CD14-positive monocyte (primary cell): ENCODE data around the gene WWC1. TPM values are rescaled to one million over a fixed set of nuclear protein-coding genes. Genes with fewer than 3 reads are reported as not detected.
A peak's percentile ranks its signal among the peaks of the same experiment; 100 is the strongest.
"Not testable (repeated sequence)": the region's sequence is repeated elsewhere in the genome, so short reads cannot be mapped to it uniquely, and the experiment has no call there.

Source experiments
- DNase-seq, 3 donors: peaks; one replicate each; pipeline ENCODE4 v3.0.0-alpha.2; 2011 to 2022
- H2AFZ ChIP-seq: 2 replicates; pipeline ENCODE4 v1.6.0; 2012; ENCODE audit warnings: mild to moderate bottlenecking, low read depth, low read length, inconsistent platforms; ENCODE audit not compliant: insufficient read depth, poor library complexity, severe bottlenecking
- H3K27ac ChIP-seq, 2 donors: 1 replicate in 1 of 2; 2 replicates in 1 of 2; pipeline ENCODE4 v1.5.1; 2012 to 2013; ENCODE audit warnings: low read length in 2 of 2, control low read depth in 1 of 2, inconsistent platforms in 1 of 2, low read depth in 1 of 2, mild to moderate bottlenecking in 1 of 2
- H3K27me3 ChIP-seq, 2 donors: one replicate each; pipeline versions ENCODE4 v1.6.0 to v1.6.1; 2011 to 2013; ENCODE audit warnings: low read length in 2 of 2; ENCODE audit not compliant: control insufficient read depth in 2 of 2, insufficient read depth in 2 of 2
- H3K36me3 ChIP-seq, 2 donors: replicated peaks in 1 of 2; 1 replicate in 1 of 2; 2 replicates in 1 of 2; pipeline versions ENCODE4 v1.5.1 to v1.6.1; 2012 to 2013; ENCODE audit warnings: low read length in 2 of 2, control low read depth in 1 of 2, inconsistent platforms in 1 of 2, mild to moderate bottlenecking in 1 of 2; ENCODE audit not compliant: insufficient read depth in 2 of 2, control insufficient read depth in 1 of 2
- H3K4me1 ChIP-seq, 2 donors: 1 replicate in 1 of 2; 2 replicates in 1 of 2; pipeline versions ENCODE4 v1.5.1 to v1.6.1; 2012 to 2013; ENCODE audit warnings: low read length in 2 of 2, control low read depth in 1 of 2, inconsistent platforms in 1 of 2, mild to moderate bottlenecking in 1 of 2, moderate library complexity in 1 of 2; ENCODE audit not compliant: insufficient read depth in 2 of 2, control insufficient read depth in 1 of 2
- H3K4me2 ChIP-seq: replicated peaks from 2 replicates; pipeline ENCODE3; 2012; ENCODE audit warnings: low read length, moderate library complexity, mild to moderate bottlenecking; ENCODE audit not compliant: poor library complexity, severe bottlenecking; ENCODE audit errors: extremely low read depth
- H3K4me3 ChIP-seq, 3 experiments: fragments of 200-600 bp in 1 of 3; sonication (generic) in 1 of 3; replicated peaks in 1 of 3; 1 replicate in 2 of 3; 2 replicates in 1 of 3; pipeline ENCODE4 v1.5.1; 2011 to 2013; ENCODE audit warnings: low read length in 3 of 3, mild to moderate bottlenecking in 3 of 3, control low read depth in 2 of 3, low read depth in 2 of 3, inconsistent platforms in 1 of 3, moderate library complexity in 1 of 3
- H3K79me2 ChIP-seq: 2 replicates; pipeline ENCODE4 v1.6.0; 2012; ENCODE audit warnings: mild to moderate bottlenecking, control low read depth, inconsistent platforms, low read length, moderate library complexity; ENCODE audit not compliant: insufficient read depth
- H3K9ac ChIP-seq: 2 replicates; pipeline ENCODE4 v1.6.0; 2017; ENCODE audit warnings: low read length, mild to moderate bottlenecking; ENCODE audit not compliant: insufficient read depth, poor library complexity, severe bottlenecking
- H3K9me3 ChIP-seq, 2 donors: replicated peaks in 1 of 2; 1 replicate in 1 of 2; 2 replicates in 1 of 2; pipeline versions ENCODE4 v1.5.1 to v1.6.1; 2012 to 2013; ENCODE audit warnings: low read length in 2 of 2, control low read depth in 1 of 2; ENCODE audit not compliant: control insufficient read depth in 1 of 2, insufficient read depth in 1 of 2
- H4K20me1 ChIP-seq: 2 replicates; pipeline ENCODE4 v1.6.0; 2012; ENCODE audit warnings: mild to moderate bottlenecking, low read length, control low read depth, moderate library complexity; ENCODE audit not compliant: insufficient read depth
- H3K27ac Mint-ChIP-seq, 7 donors: one replicate each; pipeline ENCODE4 v1.8.0; 2020; ENCODE audit warnings: mild to moderate bottlenecking in 7 of 7, mixed read lengths in 7 of 7, moderate library complexity in 6 of 7, inconsistent platforms in 2 of 7
- H3K27me3 Mint-ChIP-seq, 3 donors: one replicate each; pipeline ENCODE4 v1.8.0; 2021 to 2022; ENCODE audit warnings: low read depth in 3 of 3, mild to moderate bottlenecking in 3 of 3, mixed read lengths in 3 of 3, moderate library complexity in 3 of 3, inconsistent platforms in 1 of 3
- H3K36me3 Mint-ChIP-seq, 2 donors: one replicate each; pipeline ENCODE4 v1.8.0; 2020; ENCODE audit warnings: mixed read lengths in 2 of 2, inconsistent platforms in 1 of 2, mild to moderate bottlenecking in 1 of 2
- H3K4me1 Mint-ChIP-seq: one replicate; pipeline ENCODE4 v1.8.0; 2020; ENCODE audit warnings: mild to moderate bottlenecking, mixed read lengths
- H3K4me3 Mint-ChIP-seq, 2 donors: one replicate each; pipeline ENCODE4 v1.8.0; 2020; ENCODE audit warnings: mild to moderate bottlenecking in 2 of 2, mixed read lengths in 2 of 2, moderate library complexity in 1 of 2
- H3K9me3 Mint-ChIP-seq, 7 donors: one replicate each; pipeline ENCODE4 v1.8.0; 2020 to 2022; ENCODE audit warnings: mixed read lengths in 7 of 7, mild to moderate bottlenecking in 6 of 7, moderate library complexity in 6 of 7, inconsistent platforms in 2 of 7
- CTCF ChIP-seq: fragments of 200-600 bp; IDR thresholded peaks from one replicate; pipeline ENCODE4 v1.8.0; 2022; ENCODE audit warnings: antibody characterized with exemption, mild to moderate bottlenecking
- WGBS: methylation state at CpG from one replicate; pipeline ENCODE4 v1.1.5; 2013; ENCODE audit warnings: missing lambda C conversion rate; ENCODE audit not compliant: insufficient coverage; 5-methylcytosine and 5-hydroxymethylcytosine counted together
- intact Hi-C, 2 donors: fragments of 100-400 bp; cut with micrococcal nuclease; formaldehyde crosslinking; loops; one replicate each; pipeline versions ENCODE4 v1.15.0 to v1.15.1; 2023
- polyA plus RNA-seq, 3 donors: library from polyadenylated mRNA; depleted of rRNA in 1 of 3; unstranded in 2 of 3; stranded (reverse) in 1 of 3; fragments of 300-500 nt in 2 of 3; fragments of >200 nt in 1 of 3; fragmentation: Illumina TruSeq in 2 of 3; gene quantifications; 1 replicate in 2 of 3; 2 replicates in 1 of 3; pipeline ENCODE4 v1.2.3, GENCODE V29; 2012 to 2021

The WWC1 gene
- polyA plus RNA-seq, 3 donors: not detected

- Histone ChIP-seq H3K4me1 (no peaks in the 10 kb centered on the region), H4K20me1 (no peaks in the 10 kb centered on the region), H3K4me2 (no peak overlapping the region), H3K79me2 (no peaks in the 10 kb centered on the region), H2AFZ (no peak overlapping the region), H3K4me3 (no peak overlapping the region), H3K27ac (no peak overlapping the region), H3K9me3 (no peaks in the 10 kb centered on the region), H3K9ac (no peak overlapping the region), H3K36me3 (no peaks in the 10 kb centered on the region), H3K27me3 (no peaks in the 10 kb centered on the region)
- DNase-seq: no peak
- WGBS: 92% methylated on average over 2 of the region's 2 CpGs
- no peaks in the 10 kb centered on the region for H3K4me1 Mint-ChIP-seq
- peak overlapping the region in 1 of 7 donors; percentile 7 for H3K27ac Mint-ChIP-seq
- peaks cover 5 to 8% (median 6%) of the 10 kb centered on the region in 3 donors for H3K27me3 Mint-ChIP-seq
- H3K4me3 Mint-ChIP-seq: no peak overlapping the region
- intact Hi-C loops: no loop called here
- TF ChIP-seq CTCF: no peak
- peaks cover 0 to 6% (median 0%) of the 10 kb centered on the region in 7 donors for H3K9me3 Mint-ChIP-seq
- no peaks in the 10 kb centered on the region for H3K36me3 Mint-ChIP-seq
Measured at GRCh38 chr5:168337361-168337760, 45.9 kb downstream of the WWC1 start.

GRCh38 chr5:168339109-168339771 is 47.8 kb downstream of the WWC1 start:
- intact Hi-C loops: no loop called here
- H3K4me1 Mint-ChIP-seq: no peaks in the 10 kb centered on the region
- TF ChIP-seq CTCF: no peak
- H3K9me3 Mint-ChIP-seq: peaks cover 0 to 7% (median 2%) of the 10 kb centered on the region in 7 donors
- H2AFZ ChIP-seq: no peak overlapping the region
- WGBS: 56% methylated on average over 1 of the region's 5 CpGs
- H3K9me3 ChIP-seq: no peaks in the 10 kb centered on the region
- H3K27me3 ChIP-seq: no peaks in the 10 kb centered on the region
- no peak overlapping the region for H3K4me3 ChIP-seq
- H4K20me1 ChIP-seq: no peaks in the 10 kb centered on the region
- no peaks in the 10 kb centered on the region for H3K36me3 Mint-ChIP-seq
- no peak overlapping the region for H3K9ac ChIP-seq
- H3K27me3 Mint-ChIP-seq: peaks cover 2 to 7% (median 3%) of the 10 kb centered on the region in 3 donors
- H3K4me3 Mint-ChIP-seq: no peak overlapping the region
- H3K4me1 ChIP-seq: no peaks in the 10 kb centered on the region
- no peaks in the 10 kb centered on the region for H3K79me2 ChIP-seq
- DNase-seq: no peak
- H3K27ac ChIP-seq: no peak overlapping the region
- H3K27ac Mint-ChIP-seq: no peak overlapping the region
- no peaks in the 10 kb centered on the region for H3K36me3 ChIP-seq
- H3K4me2 ChIP-seq: no peak overlapping the region

- H3K27me3 Mint-ChIP-seq, H3K9me3 Mint-ChIP-seq, H3K9me3 ChIP-seq, intact Hi-C loops, H3K79me2 ChIP-seq, H3K27ac Mint-ChIP-seq, H3K4me3 Mint-ChIP-seq, H3K36me3 Mint-ChIP-seq, H4K20me1 ChIP-seq, H3K4me1 ChIP-seq, H3K36me3 ChIP-seq, DNase-seq, H3K4me2 ChIP-seq, H2AFZ ChIP-seq, H3K9ac ChIP-seq, H3K27ac ChIP-seq, H3K4me1 Mint-ChIP-seq, H3K27me3 ChIP-seq, H3K4me3 ChIP-seq: not testable (repeated sequence)
- no CpG with 5 or more reads among the region's 3 CpGs for WGBS
Measured at GRCh38 chr5:168339772-168340140, 48.3 kb downstream of the WWC1 start.
